Cerebellar nuclear complex (tissue), 1 donor: Measurements from ENCODE around the gene MZT2B.
"Not testable (repeated sequence)": the region's sequence is repeated elsewhere in the genome, so short reads cannot be mapped to it uniquely, and the experiment has no call there.

ENCODE experiments used
- DNase-seq, 2 experiments: peaks; one replicate each; lab custom pipeline; 2025; lab: John Stamatoyannopoulos, UW

The MZT2B gene

GRCh38 chr2:130181880-130182682 lies at the start of gene MZT2B:
Gene MZT2B, plus strand, starts transcription at chr2:130182262. Its CDS starts 21 bp downstream, at chr2:130182283.
- DNase-seq = peak in 1 of 2 experiments; percentile 24

- no peak for DNase-seq
Observed at GRCh38 chr2:130135692-130136541, 46.1 kb upstream of the MZT2B start.

GRCh38 chr2:130136546-130136945 lies 45.5 kb upstream of the MZT2B start:
- DNase-seq = not testable (repeated sequence)

- not testable (repeated sequence) for DNase-seq
Observed at GRCh38 chr2:130137118-130137517, 44.9 kb upstream of the MZT2B start.

GRCh38 chr2:130138326-130138725 lies 43.7 kb upstream of the MZT2B start:
- not testable (repeated sequence) for DNase-seq

- not testable (repeated sequence) for DNase-seq
Observed at GRCh38 chr2:130138841-130139251, 43.2 kb upstream of the MZT2B start.

GRCh38 chr2:130139331-130140280 lies 42.5 kb upstream of the MZT2B start:
- DNase-seq = not testable (repeated sequence)

GRCh38 chr2:130140516-130140915 lies 41.5 kb upstream of the MZT2B start:
- not testable (repeated sequence) for DNase-seq

GRCh38 chr2:130141002-130141401 lies 41.1 kb upstream of the MZT2B start:
- not testable (repeated sequence) for DNase-seq

GRCh38 chr2:130141645-130142370 lies 40.3 kb upstream of the MZT2B start:
- not testable (repeated sequence) for DNase-seq

- DNase-seq = not testable (repeated sequence)
Observed at GRCh38 chr2:130142396-130143265, 39.4 kb upstream of the MZT2B start.

- DNase-seq = not testable (repeated sequence)
Observed at GRCh38 chr2:130143266-130144039, 38.6 kb upstream of the MZT2B start.

- not testable (repeated sequence) for DNase-seq
Observed at GRCh38 chr2:130145006-130145414, 37.1 kb upstream of the MZT2B start, which contains the start of gene CCDC74B. Gene CCDC74B, minus strand, starts transcription at chr2:130145112. Its CDS starts 116 bp downstream, at chr2:130144996.

- DNase-seq = not testable (repeated sequence)
Observed at GRCh38 chr2:130148515-130148914, 33.5 kb upstream of the MZT2B start.

GRCh38 chr2:130150181-130151144 lies 31.6 kb upstream of the MZT2B start:
- no peak for DNase-seq

GRCh38 chr2:130151145-130151512 lies 30.9 kb upstream of the MZT2B start:
- not testable (repeated sequence) for DNase-seq

GRCh38 chr2:130152136-130152815 lies 29.8 kb upstream of the MZT2B start:
- DNase-seq = peak in 1 of 2 experiments; percentile 18
